HG03378 (cell line): ENCODE data around the gene MED22.
"Not testable (repeated sequence)": the region's sequence is repeated elsewhere in the genome, so short reads cannot be mapped to it uniquely, and the experiment has no call there.

Experiments
- ATAC-seq: cut with Tn5 transposase; IDR thresholded peaks from one replicate; pipeline ENCODE4 v1.9.1; 2021; ENCODE audit warnings: mild to moderate bottlenecking, moderate library complexity; ENCODE audit not compliant: unreplicated experiment

Gene MED22

DNA sequence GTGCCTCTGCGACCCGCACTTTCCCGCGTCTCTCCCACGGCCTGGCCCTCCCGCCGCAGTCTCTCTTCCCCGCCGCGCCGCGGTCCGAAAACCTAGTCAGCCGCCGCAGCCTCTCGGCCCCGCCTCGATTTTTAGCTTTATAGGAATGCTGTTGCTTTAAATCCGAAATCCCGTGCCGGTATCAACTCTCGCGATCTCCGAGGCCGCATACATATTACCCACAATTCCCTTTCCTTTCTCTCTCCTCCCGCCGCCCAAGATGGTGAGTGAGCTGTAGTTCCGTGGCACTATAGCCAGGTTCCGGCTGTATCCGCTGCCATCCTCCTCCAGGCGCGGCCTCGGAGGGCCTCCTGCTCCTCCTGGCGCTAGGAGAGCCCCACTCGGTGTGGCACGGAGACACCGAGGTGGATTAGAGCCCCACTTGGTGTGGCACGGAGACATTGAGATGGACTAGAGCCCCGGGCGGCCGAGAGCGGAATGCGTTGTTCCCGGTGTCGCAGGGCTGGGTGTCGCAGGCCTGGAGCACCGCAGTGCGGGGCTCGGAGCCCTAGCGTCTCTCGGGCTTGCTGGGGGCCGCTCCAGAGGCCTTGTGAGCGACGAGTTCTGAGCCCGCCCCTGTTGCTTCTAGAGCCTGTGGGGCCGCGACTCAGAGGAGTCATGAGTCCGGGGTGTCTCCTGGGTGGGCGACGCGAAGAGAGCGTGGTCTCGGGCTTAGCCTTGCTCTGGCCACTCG, at the start of gene MED22, which contains the start of gene RPL7A:
Gene MED22 (minus strand): TSS at position 147 of the 733 bp plus-strand sequence. CDS start 1,469 bp downstream, outside the sequence.
Gene RPL7A (plus strand): TSS at position 234 of the 733 bp plus-strand sequence. CDS start 26 bp downstream, at position 260.
- ATAC-seq = peak; percentile 75

DNA sequence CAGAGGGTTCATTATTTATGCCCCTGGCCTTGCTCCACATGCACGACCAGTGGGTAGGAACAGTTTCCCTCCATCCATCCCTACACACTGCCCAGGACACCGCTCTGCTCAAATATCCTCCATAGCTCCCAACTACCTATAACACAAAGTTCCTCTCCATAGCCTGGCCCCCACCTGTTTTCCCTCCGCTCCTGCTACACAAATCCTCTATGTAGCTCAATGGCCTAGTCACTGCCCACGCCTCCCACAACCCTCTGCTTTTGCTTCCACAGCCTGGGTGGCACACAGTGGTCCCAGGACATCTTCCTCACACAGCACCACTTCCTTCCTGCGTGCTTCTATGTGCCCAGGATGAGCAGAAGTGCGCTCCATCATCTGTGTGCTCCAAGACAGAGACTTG, 49.4 kb upstream of the MED22 start:
- ATAC-seq = no peak

DNA sequence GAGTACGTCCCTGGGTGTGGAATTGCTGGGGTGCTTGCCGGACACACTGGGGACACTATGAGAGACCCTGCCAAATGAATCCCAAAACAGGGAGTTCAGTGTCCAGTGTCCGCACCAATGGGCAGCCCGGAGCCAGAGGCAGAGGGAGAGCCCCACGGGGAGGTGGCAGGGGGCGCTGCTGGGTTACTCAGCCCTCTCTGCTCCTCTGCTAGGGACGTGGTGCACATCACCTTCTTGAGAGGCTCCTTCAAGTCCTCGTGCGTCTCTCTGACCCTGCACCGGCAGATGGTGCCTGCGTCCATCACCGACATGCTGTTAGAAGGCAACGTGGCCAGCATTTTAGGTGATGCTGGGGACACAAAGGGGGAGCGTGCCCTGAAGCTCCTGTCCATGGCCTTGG, 49.0 kb upstream of the MED22 start:
- ATAC-seq = no peak

GRCh38 chr9:133394687-133395271, 46.8 kb upstream of the MED22 start:
- no peak for ATAC-seq

- no peak for ATAC-seq
Observed at GRCh38 chr9:133393399-133393798, 45.5 kb upstream of the MED22 start.

DNA sequence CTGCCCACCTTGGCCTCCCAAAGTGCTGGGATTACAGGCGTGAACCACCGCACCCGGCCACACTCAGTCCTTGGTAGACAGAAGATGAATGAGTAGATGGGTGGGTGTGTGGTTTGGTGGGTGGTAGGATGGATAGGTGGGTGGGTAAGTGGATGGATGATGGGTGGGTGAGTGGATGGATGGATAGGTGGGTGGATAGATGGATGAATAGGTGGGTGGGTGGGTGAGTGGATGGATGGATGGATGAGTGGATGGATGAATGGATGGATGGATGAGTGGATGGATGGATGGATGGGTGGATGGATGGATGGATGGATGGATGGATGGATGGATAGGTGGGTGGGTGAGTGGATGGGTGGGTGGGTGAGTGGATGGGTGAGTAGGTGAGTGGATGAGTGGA, 44.4 kb upstream of the MED22 start:
- ATAC-seq = not testable (repeated sequence)

DNA sequence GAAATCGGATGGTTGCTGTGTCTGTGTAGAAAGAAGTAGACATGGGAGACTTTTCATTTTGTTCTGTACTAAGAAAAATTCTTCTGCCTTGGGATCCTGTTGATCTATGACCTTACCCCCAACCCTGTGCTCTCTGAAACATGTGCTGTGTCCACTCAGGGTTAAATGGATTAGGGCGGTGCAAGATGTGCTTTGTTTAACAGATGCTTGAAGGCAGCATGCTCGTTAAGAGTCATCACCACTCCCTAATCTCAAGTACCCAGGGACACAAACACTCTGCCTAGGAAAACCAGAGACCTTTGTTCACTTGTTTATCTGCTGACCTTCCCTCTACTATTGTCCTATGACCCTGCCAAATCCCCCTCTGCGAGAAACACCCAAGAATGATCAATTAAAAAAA, 43.5 kb upstream of the MED22 start:
- not testable (repeated sequence) for ATAC-seq

GRCh38 chr9:133390713-133391112, 42.8 kb upstream of the MED22 start:
- no peak for ATAC-seq

DNA sequence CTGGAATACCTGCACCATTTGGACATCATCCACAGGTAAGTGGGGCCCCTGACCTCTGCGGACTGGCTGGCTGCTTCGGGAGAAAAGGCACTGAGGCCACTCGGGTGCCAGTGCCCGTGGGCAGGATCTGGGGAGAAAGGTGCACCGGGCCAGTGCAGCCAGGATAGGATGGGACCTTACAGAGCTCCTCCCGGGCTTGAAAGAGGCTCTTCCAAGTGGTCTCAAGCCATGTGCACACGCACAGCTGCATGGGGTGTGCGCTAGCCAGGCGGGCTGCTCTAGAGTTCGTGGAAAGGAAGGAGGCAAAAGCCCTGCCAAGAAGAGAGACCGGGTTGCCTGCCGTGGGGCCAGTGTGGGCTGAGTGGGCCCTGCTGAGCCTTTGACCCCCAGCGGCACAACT, 41.6 kb upstream of the MED22 start:
- ATAC-seq = no peak

DNA sequence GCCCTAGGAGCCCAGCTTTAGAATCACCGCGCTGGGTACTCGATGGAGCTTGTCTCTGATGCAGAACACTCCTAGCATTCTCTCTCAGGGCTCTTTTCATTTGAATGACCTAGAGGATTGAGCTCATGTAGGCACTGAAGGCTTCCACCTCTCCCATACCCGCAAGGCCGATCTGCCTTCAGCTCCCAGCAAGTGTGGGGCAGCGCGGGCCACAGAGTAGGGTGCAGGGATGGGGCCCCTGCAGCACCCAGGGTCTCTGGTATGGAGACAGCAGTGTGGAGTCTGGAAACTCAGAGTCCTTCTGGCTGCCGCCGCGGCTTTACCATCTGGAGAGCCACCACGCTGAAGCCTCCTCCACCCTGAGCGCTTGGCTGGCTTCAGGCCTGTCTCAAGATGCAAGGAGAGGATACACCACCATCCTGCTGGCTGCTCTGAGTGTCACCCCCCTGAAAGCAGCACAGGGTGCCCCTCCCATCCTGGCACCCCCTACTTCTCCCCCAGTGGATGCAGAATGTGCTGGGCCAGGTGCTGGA, 41.2 kb upstream of the MED22 start:
- ATAC-seq = no peak

- no peak for ATAC-seq
Observed at GRCh38 chr9:133387680-133388079, 39.7 kb upstream of the MED22 start.

- no peak for ATAC-seq
Observed at GRCh38 chr9:133386338-133386737, 38.4 kb upstream of the MED22 start.

- ATAC-seq = no peak
Observed at GRCh38 chr9:133385452-133385851, 37.5 kb upstream of the MED22 start.

DNA sequence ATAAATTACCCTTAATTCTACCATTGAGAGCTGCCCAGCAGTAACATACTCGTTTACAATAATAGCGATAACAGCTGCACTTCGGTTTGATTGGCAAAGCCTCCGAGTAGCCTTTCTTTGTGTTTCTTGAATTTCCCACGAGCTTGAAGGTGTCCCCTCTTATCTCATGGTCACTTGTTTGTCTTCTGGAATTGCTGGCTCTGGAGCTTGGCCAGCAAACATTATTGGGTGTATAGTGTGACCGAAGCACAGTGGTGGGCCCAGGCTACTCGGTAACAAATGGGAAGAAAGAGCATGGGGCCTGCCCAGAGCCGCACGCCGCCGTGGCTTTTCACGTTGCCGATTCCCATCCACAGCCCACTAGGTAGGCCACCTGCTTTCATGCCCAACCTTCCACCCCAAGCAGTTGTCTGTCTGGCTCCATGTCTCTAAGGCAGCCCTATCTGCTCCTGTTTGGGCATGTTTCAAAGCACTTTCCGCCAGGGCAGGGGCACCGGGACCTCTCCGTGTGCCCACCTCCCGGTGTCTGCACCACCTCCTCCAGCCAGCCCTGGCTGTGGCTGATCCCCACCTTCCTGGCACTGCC, 36.9 kb upstream of the MED22 start:
- ATAC-seq = no peak

DNA sequence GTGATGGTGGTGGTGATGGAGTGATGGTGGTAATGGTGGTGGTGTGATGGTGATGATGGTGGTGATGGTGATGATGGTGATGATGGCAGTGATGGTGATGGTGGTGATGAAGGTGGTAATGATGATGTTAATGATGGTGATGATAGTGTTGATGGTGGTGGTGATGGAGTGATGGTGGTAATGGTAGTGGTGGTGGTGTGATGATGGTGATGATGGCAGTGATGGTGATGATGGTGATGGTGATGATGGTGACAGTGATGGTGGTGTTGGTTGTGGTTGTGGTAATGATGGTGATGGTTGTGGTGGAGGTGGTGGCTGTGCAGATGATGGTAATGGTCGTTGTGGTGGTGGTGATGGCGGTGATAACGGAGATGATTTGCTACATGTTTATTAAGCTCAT, 35.5 kb upstream of the MED22 start:
- no peak for ATAC-seq

DNA sequence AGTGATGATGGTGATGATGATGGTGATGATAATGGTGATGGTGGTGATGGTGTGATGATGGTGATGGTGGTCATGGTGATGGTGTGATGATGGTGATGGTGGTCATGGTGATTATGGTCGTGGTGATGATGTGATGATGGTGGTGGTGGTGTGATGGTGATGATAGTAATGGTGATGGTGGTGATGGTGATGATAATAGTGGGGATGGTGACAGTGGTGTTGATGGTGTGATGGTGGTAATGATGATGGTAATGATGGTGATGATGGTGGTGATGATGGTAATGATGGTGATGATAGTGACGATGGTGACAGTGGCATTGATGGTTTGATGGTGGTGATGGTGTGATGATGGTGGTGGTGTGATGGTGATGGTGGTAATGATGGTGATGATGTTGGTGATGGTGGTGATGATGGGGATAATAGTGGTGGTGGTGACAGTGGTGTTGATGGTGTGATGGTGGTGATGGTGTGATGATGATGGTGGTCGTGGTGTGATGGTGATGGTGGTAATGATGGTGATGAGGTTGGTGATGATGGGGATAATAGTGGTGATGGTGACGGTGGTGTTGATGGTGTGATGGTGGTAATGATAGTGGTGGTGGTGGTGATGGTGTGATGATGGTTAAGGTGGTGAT, 34.7 kb upstream of the MED22 start:
- ATAC-seq = no peak

- ATAC-seq = no peak
Observed at GRCh38 chr9:133380734-133381133, 32.8 kb upstream of the MED22 start.

DNA sequence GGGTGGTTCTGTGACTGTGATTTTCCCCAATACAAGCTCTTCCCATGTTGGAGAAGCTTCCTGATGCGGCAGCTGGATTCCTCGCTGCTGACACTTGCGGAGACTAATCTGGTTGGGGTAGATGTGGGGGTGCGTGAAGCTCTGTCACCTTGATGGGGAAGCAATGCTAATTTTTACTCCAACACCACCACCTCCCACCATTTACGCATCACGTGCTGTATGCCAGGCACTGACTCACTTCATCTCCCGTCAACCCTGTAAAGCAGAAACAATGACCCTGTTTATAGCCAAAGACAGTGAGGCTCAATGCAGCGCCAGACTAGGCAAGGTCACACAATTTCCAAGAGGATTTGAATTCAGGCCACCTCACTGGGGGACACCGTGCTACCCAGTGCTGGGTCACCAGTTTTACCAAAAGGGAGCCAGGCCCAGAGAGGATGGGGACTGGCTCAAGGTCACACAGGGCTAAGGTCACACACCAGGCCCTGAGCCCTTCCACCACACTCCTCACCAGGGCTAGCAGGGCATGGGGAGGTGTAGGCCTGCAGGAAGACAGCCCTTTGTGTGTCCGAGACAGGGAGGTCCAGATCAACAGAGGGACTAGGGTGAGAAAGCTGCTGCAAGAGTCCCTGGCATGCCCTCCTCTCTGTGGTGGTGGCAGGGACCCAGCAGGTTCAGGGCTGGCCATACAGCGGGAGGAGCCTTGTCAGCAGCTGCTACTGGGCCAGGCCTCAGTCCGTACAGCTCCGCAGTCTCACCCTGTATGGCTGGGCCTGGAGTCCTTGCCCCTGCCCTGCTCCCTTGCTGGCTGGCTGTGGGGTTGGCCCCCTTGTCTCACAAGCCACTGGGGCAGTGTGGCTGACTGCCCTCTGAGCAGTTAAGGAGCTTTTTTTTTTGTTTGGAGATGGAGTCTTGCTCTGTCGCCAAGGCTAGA, 31.5 kb upstream of the MED22 start:
- no peak for ATAC-seq

- no peak for ATAC-seq
Observed at GRCh38 chr9:133378408-133378962, 30.6 kb upstream of the MED22 start.

- no peak for ATAC-seq
Observed at GRCh38 chr9:133377721-133378216, 29.8 kb upstream of the MED22 start.
